IMR-90 (cell line): ENCODE results near the gene SLC1A1. TPM values are rescaled to one million over a fixed set of nuclear protein-coding genes. Genes with fewer than 3 reads are reported as not detected.

Experiments
- ATAC-seq: fragments of 200-7000 bp; cut with Tn5 transposase; 2 replicates; pipeline ENCODE4 v1.9.1; 2020; ENCODE audit warnings: low read depth, mild to moderate bottlenecking, moderate library complexity
- BruUV-seq: library from RNA; stranded (reverse); fragments of 400-500 nt; replicated peaks from 2 replicates; lab custom pipeline; 2021; lab: Mats Ljungman, UMichigan
- CTCF ChIA-PET: fragments of 300-600 bp; formaldehyde crosslinking; extraction: SDS; loops from one replicate; lab custom pipeline; 2021; ENCODE audit warnings: antibody characterized with exemption; lab: Yijun Ruan, JAX
- POLR2A ChIA-PET: fragments of 300-600 bp; sonication (Branson Sonifier 250); formaldehyde crosslinking; loops from one replicate; lab custom pipeline; 2022; ENCODE audit warnings: antibody characterized with exemption; ENCODE audit not compliant: unreplicated experiment; lab: Charles Lee
- DNase-seq: peaks from one replicate; pipeline ENCODE4 v3.0.0; 2013
- H2AFZ ChIP-seq: replicated peaks from 2 replicates; pipeline ENCODE3; 2013; ENCODE audit warnings: low read length, mild to moderate bottlenecking; ENCODE audit not compliant: poor library complexity
- H2AK5ac ChIP-seq: 2 replicates; pipeline ENCODE4 v1.6.1; 2013; ENCODE audit warnings: low read depth, low read length, inconsistent platforms
- H2AK9ac ChIP-seq: replicated peaks from 2 replicates; pipeline ENCODE3; 2013; ENCODE audit warnings: mild to moderate bottlenecking, low read depth, low read length, moderate library complexity; ENCODE audit not compliant: poor library complexity
- H2BK120ac ChIP-seq: 2 replicates; pipeline ENCODE4 v1.6.1; 2013; ENCODE audit warnings: low read depth, low read length, inconsistent platforms
- H2BK15ac ChIP-seq: 3 replicates; pipeline ENCODE4 v1.6.1; 2013; ENCODE audit warnings: low read depth, low read length, inconsistent platforms
- H2BK20ac ChIP-seq: 2 replicates; pipeline ENCODE4 v1.6.1; 2013; ENCODE audit warnings: low read depth, mild to moderate bottlenecking, inconsistent platforms, low read length, moderate library complexity
- H2BK5ac ChIP-seq: 2 replicates; pipeline ENCODE4 v1.6.1; 2013; ENCODE audit warnings: mild to moderate bottlenecking, low read depth, low read length, inconsistent platforms; ENCODE audit not compliant: poor library complexity, severe bottlenecking
- H3K14ac ChIP-seq: replicated peaks from 2 replicates; pipeline ENCODE4 v1.6.1; 2013; ENCODE audit warnings: low read depth, low read length, inconsistent platforms
- H3K18ac ChIP-seq: 2 replicates; pipeline ENCODE4 v1.6.1; 2013; ENCODE audit warnings: low read depth, low read length, control low read depth
- H3K23ac ChIP-seq: 2 replicates; pipeline ENCODE4 v1.6.1; 2013; ENCODE audit warnings: low read depth, low read length, inconsistent platforms
- H3K27ac ChIP-seq: 2 replicates; pipeline ENCODE4 v1.5.1; 2013; ENCODE audit warnings: mild to moderate bottlenecking, control low read depth, low read length; ENCODE audit not compliant: insufficient read depth
- H3K27me3 ChIP-seq: 2 replicates; pipeline ENCODE4 v1.6.1; 2013; ENCODE audit warnings: low read length; ENCODE audit not compliant: control insufficient read depth, insufficient read depth
- H3K36me3 ChIP-seq: 2 replicates; pipeline ENCODE4 v1.6.1; 2013; ENCODE audit warnings: low read length, mixed read lengths; ENCODE audit not compliant: control insufficient read depth, insufficient read depth
- H3K4ac ChIP-seq: 2 replicates; pipeline ENCODE4 v1.6.1; 2013; ENCODE audit warnings: low read depth, low read length, inconsistent platforms
- H3K4me1 ChIP-seq: 2 replicates; pipeline ENCODE4 v1.6.1; 2013; ENCODE audit warnings: low read length, mixed read lengths; ENCODE audit not compliant: control insufficient read depth, insufficient read depth
- H3K4me2 ChIP-seq: 2 replicates; pipeline ENCODE4 v1.6.1; 2013; ENCODE audit warnings: low read depth, mild to moderate bottlenecking, control low read depth, low read length, moderate library complexity
- H3K4me3 ChIP-seq: 2 replicates; pipeline ENCODE4 v1.5.1; 2013; ENCODE audit warnings: low read depth, mild to moderate bottlenecking, control low read depth, low read length, moderate library complexity; ENCODE audit not compliant: insufficient read depth
- H3K56ac ChIP-seq: 2 replicates; pipeline ENCODE4 v1.6.1; 2013; ENCODE audit warnings: low read length, inconsistent platforms; ENCODE audit not compliant: insufficient read depth; ENCODE audit errors: extremely low read depth
- H3K79me1 ChIP-seq, 2 experiments: 2 replicates each; pipeline ENCODE4 v1.6.1; 2013; ENCODE audit warnings: low read length in 2 of 2, inconsistent platforms in 1 of 2, low read depth in 1 of 2
- H3K9ac ChIP-seq: 2 replicates; pipeline ENCODE4 v1.6.1; 2013; ENCODE audit warnings: low read depth, low read length, control low read depth
- H3K9me1 ChIP-seq: 2 replicates; pipeline ENCODE4 v1.6.1; 2013; ENCODE audit warnings: low read length, inconsistent platforms; ENCODE audit not compliant: insufficient read depth
- H3K9me3 ChIP-seq: 2 replicates; pipeline ENCODE4 v1.6.1; 2013; ENCODE audit warnings: low read length; ENCODE audit not compliant: control insufficient read depth, insufficient read depth
- H4K20me1 ChIP-seq: 2 replicates; pipeline ENCODE4 v1.6.1; 2013; ENCODE audit warnings: low read length, inconsistent platforms; ENCODE audit not compliant: insufficient read depth
- H4K5ac ChIP-seq: 2 replicates; pipeline ENCODE4 v1.6.1; 2013; ENCODE audit warnings: mild to moderate bottlenecking, low read depth, low read length, control low read depth
- H4K8ac ChIP-seq, 2 experiments: 2 replicates each; pipeline ENCODE4 v1.6.1; 2013; ENCODE audit warnings: low read depth in 2 of 2, low read length in 2 of 2, control low read depth in 1 of 2, inconsistent platforms in 1 of 2
- H4K91ac ChIP-seq: 2 replicates; pipeline ENCODE4 v1.6.1; 2013; ENCODE audit warnings: low read depth, low read length, inconsistent platforms; ENCODE audit not compliant: insufficient read depth
- CEBPB ChIP-seq: IDR thresholded peaks from 2 replicates; pipeline ENCODE4 v1.6.1; 2012; ENCODE audit warnings: low read depth, low read length, improper control_type of control experiment
- CHD1 ChIP-seq: IDR thresholded peaks from 2 replicates; pipeline ENCODE4 v1.6.1; 2012; ENCODE audit warnings: low read depth, low read length, improper control_type of control experiment
- MAZ ChIP-seq: IDR thresholded peaks from 2 replicates; pipeline ENCODE4 v1.6.1; 2012; ENCODE audit warnings: low read depth, mild to moderate bottlenecking, low read length, improper control_type of control experiment, moderate library complexity, borderline replicate concordance
- NFE2L2 ChIP-seq: fragments of 150-350 bp; IDR thresholded peaks from 2 replicates; pipeline ENCODE4 v1.6.1; 2016; ENCODE audit warnings: low read depth, mild to moderate bottlenecking, low read length
- RAD21 ChIP-seq: IDR thresholded peaks from 2 replicates; pipeline ENCODE4 v1.6.1; 2012; ENCODE audit warnings: low read length, improper control_type of control experiment
- RCOR1 ChIP-seq: IDR thresholded peaks from 2 replicates; pipeline ENCODE4 v1.6.1; 2012; ENCODE audit warnings: mild to moderate bottlenecking, low read length, improper control_type of control experiment; ENCODE audit not compliant: insufficient replicate concordance
- RFX5 ChIP-seq: IDR thresholded peaks from 2 replicates; pipeline ENCODE4 v1.8.0; 2012; ENCODE audit warnings: low read depth, mild to moderate bottlenecking, low read length, moderate library complexity
- SMC3 ChIP-seq: fragments of 150-350 bp; IDR thresholded peaks from 2 replicates; pipeline ENCODE4 v1.6.1; 2016; ENCODE audit warnings: low read depth, mild to moderate bottlenecking, antibody characterized with exemption, low read length, moderate library complexity
- WGBS, 2 experiments: methylation state at CpG; one replicate each; pipeline versions ENCODE4 v1.1.5 to v1.1.7; 2013; ENCODE audit warnings: missing lambda C conversion rate in 2 of 2; ENCODE audit not compliant: insufficient read length in 1 of 2; ENCODE audit errors: extremely low coverage in 2 of 2; 5-methylcytosine and 5-hydroxymethylcytosine counted together
- dilution Hi-C: fragments of 300-500 bp; cut with HindIII; formaldehyde crosslinking; loops from one replicate; pipeline ENCODE4 v1.14.3; 2018; ENCODE audit warnings: low sequenced_read_pairs; ENCODE audit not compliant: unreplicated experiment
- in situ Hi-C: fragments of 300-500 bp; cut with MboI; formaldehyde crosslinking; loops from 3 replicates; pipeline ENCODE4 v1.14.3; 2019; ENCODE audit warnings: low sequenced_read_pairs, inconsistent platforms, mixed read lengths
- intact Hi-C: fragments of 100-400 bp; cut with micrococcal nuclease; formaldehyde crosslinking; loops from 2 replicates; pipeline ENCODE4 v1.10.0; 2022
- polyA plus RNA-seq, 3 experiments: library from polyadenylated mRNA; depleted of rRNA; stranded (reverse); fragments of >200 nt; gene quantifications; 2 replicates each; pipeline ENCODE4 v1.2.3, GENCODE V29; 2012; ENCODE audit warnings: low replicate concordance in 1 of 3
- total RNA-seq: library from RNA; depleted of rRNA; stranded (reverse); fragments of >200 nt; gene quantifications from 2 replicates; pipeline ENCODE4 v1.2.3, GENCODE V29; 2012; rRNA removed
- TF ChIP-seq, protein P1 (sequence below): conservative IDR thresholded peaks from 2 replicates; pipeline ENCODE4 v1.5.1; 2012; ENCODE audit warnings: mild to moderate bottlenecking, low read depth, low read length, improper control_type of control experiment

Gene SLC1A1
- total and polyA plus RNA-seq, 2 of the 4 experiments (the other 2 are of a cell fraction): 2.2 to 4.1 TPM

DNA sequence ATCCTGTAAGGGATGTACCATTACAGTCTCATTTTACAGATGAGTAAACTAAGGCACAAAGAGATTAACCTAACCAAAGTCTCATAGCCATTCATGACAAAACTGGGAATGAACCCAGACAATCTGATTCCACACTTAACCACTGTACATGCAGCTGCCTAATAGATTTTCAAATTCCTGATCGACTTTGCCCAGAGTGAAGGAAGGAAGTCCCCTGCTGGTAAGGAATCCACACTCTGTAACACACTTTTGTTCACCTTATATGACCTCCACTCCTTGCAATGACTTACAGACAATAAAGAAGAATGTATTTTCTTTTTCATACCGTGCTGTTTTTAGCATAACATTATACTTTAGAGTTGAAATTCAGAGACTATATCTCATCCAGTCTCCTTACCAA is 140.6 kb downstream of the SLC1A1 start:
- H4K8ac ChIP-seq: no peak overlapping the region
- no peak overlapping the region for H4K5ac ChIP-seq
- no peak overlapping the region for H3K14ac ChIP-seq
- H3K18ac ChIP-seq: no peak overlapping the region
- DNase-seq: no peak
- H3K27me3 ChIP-seq: no peaks in the 10 kb centered on the region; the same call in none of the 2 replicates
- H3K9me3 ChIP-seq: no peaks in the 10 kb centered on the region
- H3K56ac ChIP-seq: no peak overlapping the region
- POLR2A ChIA-PET: no interaction called here
- H3K4me1 ChIP-seq: no peaks in the 10 kb centered on the region
- H3K4me2 ChIP-seq: no peak overlapping the region
- no peaks in the 10 kb centered on the region for H3K79me1 ChIP-seq
- H2BK5ac ChIP-seq: no peak overlapping the region
- no peak overlapping the region for H2AFZ ChIP-seq
- no peak overlapping the region for H2AK5ac ChIP-seq
- no peak for ATAC-seq
- dilution Hi-C loops (no loop called here), intact Hi-C loops (loop anchor here (10.0 kb wide), 1 partner anchor 56 kb away; no protein-coding TSS in a partner anchor), in situ Hi-C loops (no loop called here)
- TF ChIP-seq NFE2L2 (no peak), RAD21 (no peak), MAZ (no peak), RFX5 (no peak), SMC3 (no peak), CHD1 (no peak), RCOR1 (no peak), CEBPB (no peak)
- TF ChIP-seq, protein P1, sequence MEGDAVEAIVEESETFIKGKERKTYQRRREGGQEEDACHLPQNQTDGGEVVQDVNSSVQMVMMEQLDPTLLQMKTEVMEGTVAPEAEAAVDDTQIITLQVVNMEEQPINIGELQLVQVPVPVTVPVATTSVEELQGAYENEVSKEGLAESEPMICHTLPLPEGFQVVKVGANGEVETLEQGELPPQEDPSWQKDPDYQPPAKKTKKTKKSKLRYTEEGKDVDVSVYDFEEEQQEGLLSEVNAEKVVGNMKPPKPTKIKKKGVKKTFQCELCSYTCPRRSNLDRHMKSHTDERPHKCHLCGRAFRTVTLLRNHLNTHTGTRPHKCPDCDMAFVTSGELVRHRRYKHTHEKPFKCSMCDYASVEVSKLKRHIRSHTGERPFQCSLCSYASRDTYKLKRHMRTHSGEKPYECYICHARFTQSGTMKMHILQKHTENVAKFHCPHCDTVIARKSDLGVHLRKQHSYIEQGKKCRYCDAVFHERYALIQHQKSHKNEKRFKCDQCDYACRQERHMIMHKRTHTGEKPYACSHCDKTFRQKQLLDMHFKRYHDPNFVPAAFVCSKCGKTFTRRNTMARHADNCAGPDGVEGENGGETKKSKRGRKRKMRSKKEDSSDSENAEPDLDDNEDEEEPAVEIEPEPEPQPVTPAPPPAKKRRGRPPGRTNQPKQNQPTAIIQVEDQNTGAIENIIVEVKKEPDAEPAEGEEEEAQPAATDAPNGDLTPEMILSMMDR: no peak
- H3K4ac ChIP-seq: no peak overlapping the region
- H4K20me1 ChIP-seq: no peaks in the 10 kb centered on the region
- H2BK15ac ChIP-seq: no peak overlapping the region
- no peak overlapping the region for H4K91ac ChIP-seq
- BruUV-seq: no TSS peak
- WGBS, 2 experiments: no CpG with 5 or more reads among the region's 2 CpGs
- H2AK9ac ChIP-seq: no peak overlapping the region
- CTCF ChIA-PET: no interaction called here
- no peak overlapping the region for H3K9ac ChIP-seq
- no peaks in the 10 kb centered on the region for H3K36me3 ChIP-seq
- H2BK20ac ChIP-seq: no peak overlapping the region
- H3K4me3 ChIP-seq: no peak overlapping the region
- H3K23ac ChIP-seq: no peak overlapping the region
- H3K9me1 ChIP-seq: no peaks in the 10 kb centered on the region
- no peak overlapping the region for H2BK120ac ChIP-seq
- no peak overlapping the region for H3K27ac ChIP-seq

Other genes with a start within 250 kb of the SLC1A1 start
- gene GLIS3, start 190.4 kb upstream of the SLC1A1 start, total RNA-seq: 22.5 and 22.8 TPM in 2 replicates
- gene GLIS3, start 190.4 kb upstream of the SLC1A1 start, polyA plus RNA-seq (2012; rRNA removed): 5.7 TPM in 2 replicates
- gene PLPP6, start 171.8 kb downstream of the SLC1A1 start, total RNA-seq: 3.3 and 3.4 TPM in 2 replicates
- 5.3 and 5.9 TPM in 2 replicates for gene PLPP6, start 171.8 kb downstream of the SLC1A1 start, polyA plus RNA-seq (2012; rRNA removed)
- gene SPATA6L, start 176.0 kb downstream of the SLC1A1 start, total RNA-seq: 0.18 and 0.28 TPM in 2 replicates
- gene SPATA6L, start 176.0 kb downstream of the SLC1A1 start, polyA plus RNA-seq (2012; rRNA removed): 0.60 and 0.84 TPM in 2 replicates
- 6.6 and 12.8 TPM in 2 replicates for gene CDC37L1, start 189.1 kb downstream of the SLC1A1 start, total RNA-seq
- 6.5 and 7.3 TPM in 2 replicates for gene CDC37L1, start 189.1 kb downstream of the SLC1A1 start, polyA plus RNA-seq (2012; rRNA removed)